HG02973 (cell line): ENCODE measurements around the gene TRIM32.

Source experiments
- ATAC-seq: cut with Tn5 transposase; IDR thresholded peaks from one replicate; pipeline ENCODE4 v1.9.1; 2021; ENCODE audit warnings: moderate library complexity; ENCODE audit not compliant: unreplicated experiment

The TRIM32 gene

GRCh38 chr9:116749772-116750171 is 62.7 kb downstream of the TRIM32 start:
- no peak for ATAC-seq

- no peak for ATAC-seq
Observed at GRCh38 chr9:116750510-116750909, 63.4 kb downstream of the TRIM32 start.
